GM12892 (cell line): ENCODE results near the gene CPT1C.

ENCODE experiments used
- POLR2AphosphoS5 ChIP-seq: IDR thresholded peaks from 2 replicates; pipeline ENCODE4 v1.6.1; 2011; ENCODE audit warnings: low read depth, low read length, control low read depth
- TAF1 ChIP-seq: IDR thresholded peaks from 2 replicates; pipeline ENCODE4 v1.6.1; 2011; ENCODE audit warnings: low read depth, mild to moderate bottlenecking, control low read depth, low read length, borderline replicate concordance

DNA sequence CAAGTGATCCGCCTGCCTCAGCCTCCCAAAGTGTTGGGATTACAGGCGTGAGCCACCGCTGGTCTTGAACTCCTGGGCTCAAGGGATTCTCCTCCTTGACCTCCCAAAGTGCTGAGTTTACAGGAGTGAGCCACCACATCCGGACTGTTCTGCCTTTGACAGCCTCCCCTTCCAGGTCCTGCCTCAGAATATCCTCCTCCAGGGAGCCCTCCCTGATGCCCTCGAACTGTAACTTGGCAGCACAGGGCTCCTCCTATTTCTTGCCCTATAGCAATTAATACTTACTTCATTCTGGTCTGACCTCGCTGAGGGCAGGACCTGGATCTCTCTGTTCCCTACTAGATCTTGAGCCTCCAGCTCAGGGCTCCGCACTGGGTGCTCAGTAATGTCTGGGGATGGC lies 5.9 kb downstream of the CPT1C start:
- TF ChIP-seq TAF1 (no peak), POLR2AphosphoS5 (no peak)
